ENCODE data around the gene CPSF4L.

Gene CPSF4L

GRCh38 chr17:73205459-73205961 lies 56.2 kb downstream of the CPSF4L start:
- Histone ChIP-seq H3K9me2 (replicated peaks; ENCODE audit: insufficient read depth, low read length) (no peaks in the 10 kb centered on the region), H3K9me3 (replicated peaks; ENCODE audit: insufficient read depth, low read length) (no peaks in the 10 kb centered on the region), H3K36me3 (replicated peaks; ENCODE audit: insufficient read depth, low read length) (peaks cover 4% of the 10 kb centered on the region; the same call in 1 of the 2 replicates), H2AFZ (ENCODE audit: low read length) (no peak overlapping the region), H3K9ac (ENCODE audit: low read length) (no peak overlapping the region), H3K4me3 (ENCODE audit: low read length) (no peak overlapping the region), H3K4me1 (ENCODE audit: low read length) (no peaks in the 10 kb centered on the region), H3K27ac (ENCODE audit: low read length) (no peak overlapping the region), H3K79me2 (ENCODE audit: low read length) (0 out of 2 replicates have a peak, but pooled peaks cover 5% of the 10 kb centered on the region), H3K4me2 (ENCODE audit: low read depth, low read length) (no peak overlapping the region), H3F3A (ENCODE audit: insufficient read depth, low read length) (no peaks in the 10 kb centered on the region), H3K27me3 (replicated peaks; ENCODE audit: insufficient read depth, low read length) (no peaks in the 10 kb centered on the region), H4K20me1 (ENCODE audit: insufficient read depth, low read length) (no peaks in the 10 kb centered on the region)
- no peak for DNase-seq
- TF ChIP-seq EZH2phosphoT487 (IDR thresholded peaks at IDR 0.05; ENCODE audit: low read length) (no peak), CTCF (IDR thresholded peaks at IDR 0.05; ENCODE audit: low read length) (no peak), EZH2 (optimal IDR thresholded peaks at IDR 0.05; ENCODE audit: low read depth, low read length) (no peak)

DNA sequence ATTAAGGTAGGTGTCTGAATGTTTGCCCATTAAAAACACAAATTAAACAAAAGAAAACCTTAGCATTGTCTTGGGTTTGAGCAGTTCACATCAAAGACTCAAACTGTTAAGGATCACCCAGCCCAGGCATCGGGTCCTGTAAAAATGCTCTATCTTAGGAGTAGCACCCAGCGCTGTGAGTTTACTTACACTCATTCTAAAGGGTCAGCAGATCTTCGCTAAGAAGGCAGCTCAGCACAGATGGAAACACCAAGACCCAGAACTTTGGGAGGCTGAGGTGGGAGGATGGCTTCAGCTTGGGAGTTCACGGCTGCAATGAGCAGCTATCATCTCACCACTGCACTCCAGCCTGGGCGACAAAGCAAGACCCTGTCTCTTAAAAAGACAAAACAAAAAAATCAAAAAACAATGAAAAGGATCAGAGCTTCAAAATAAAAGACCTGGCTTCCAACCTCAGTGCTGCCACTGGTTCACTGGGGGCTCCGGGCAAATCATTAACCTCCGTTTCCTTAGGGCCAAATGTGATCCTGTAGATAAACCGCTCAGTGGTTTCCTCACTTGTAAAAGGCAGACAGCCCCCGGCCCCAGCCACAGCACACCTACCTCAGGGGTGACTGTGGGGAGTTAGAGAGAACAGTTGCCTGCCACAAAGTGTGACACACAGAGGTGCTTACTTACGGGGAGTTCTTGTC lies 57.7 kb downstream of the CPSF4L start:
- no peak overlapping the region for H3K9ac ChIP-seq (ENCODE audit: low read length)
- no peaks in the 10 kb centered on the region for H3K4me1 ChIP-seq (ENCODE audit: low read length)
- no peaks in the 10 kb centered on the region for H3K27me3 ChIP-seq (replicated peaks; ENCODE audit: insufficient read depth, low read length)
- no peak overlapping the region for H3K4me3 ChIP-seq (ENCODE audit: low read length)
- TF ChIP-seq EZH2 (optimal IDR thresholded peaks at IDR 0.05; ENCODE audit: low read depth, low read length) (no peak), EZH2phosphoT487 (IDR thresholded peaks at IDR 0.05; ENCODE audit: low read length) (no peak), CTCF (IDR thresholded peaks at IDR 0.05; ENCODE audit: low read length) (no peak)
- H2AFZ ChIP-seq (ENCODE audit: low read length): no peak overlapping the region
- H3K79me2 ChIP-seq (ENCODE audit: low read length): 0 out of 2 replicates have a peak, but pooled peaks cover 4% of the 10 kb centered on the region
- H3F3A ChIP-seq (ENCODE audit: insufficient read depth, low read length): no peaks in the 10 kb centered on the region
- DNase-seq: no peak
- H3K27ac ChIP-seq (ENCODE audit: low read length): no peak overlapping the region
- no peaks in the 10 kb centered on the region for H3K9me2 ChIP-seq (replicated peaks; ENCODE audit: insufficient read depth, low read length)
- H3K4me2 ChIP-seq (ENCODE audit: low read depth, low read length): no peak overlapping the region
- H3K9me3 ChIP-seq (replicated peaks; ENCODE audit: insufficient read depth, low read length): no peaks in the 10 kb centered on the region
- peaks cover 7% of the 10 kb centered on the region for H3K36me3 ChIP-seq (replicated peaks; ENCODE audit: insufficient read depth, low read length)
- H4K20me1 ChIP-seq (ENCODE audit: insufficient read depth, low read length): no peaks in the 10 kb centered on the region

DNA sequence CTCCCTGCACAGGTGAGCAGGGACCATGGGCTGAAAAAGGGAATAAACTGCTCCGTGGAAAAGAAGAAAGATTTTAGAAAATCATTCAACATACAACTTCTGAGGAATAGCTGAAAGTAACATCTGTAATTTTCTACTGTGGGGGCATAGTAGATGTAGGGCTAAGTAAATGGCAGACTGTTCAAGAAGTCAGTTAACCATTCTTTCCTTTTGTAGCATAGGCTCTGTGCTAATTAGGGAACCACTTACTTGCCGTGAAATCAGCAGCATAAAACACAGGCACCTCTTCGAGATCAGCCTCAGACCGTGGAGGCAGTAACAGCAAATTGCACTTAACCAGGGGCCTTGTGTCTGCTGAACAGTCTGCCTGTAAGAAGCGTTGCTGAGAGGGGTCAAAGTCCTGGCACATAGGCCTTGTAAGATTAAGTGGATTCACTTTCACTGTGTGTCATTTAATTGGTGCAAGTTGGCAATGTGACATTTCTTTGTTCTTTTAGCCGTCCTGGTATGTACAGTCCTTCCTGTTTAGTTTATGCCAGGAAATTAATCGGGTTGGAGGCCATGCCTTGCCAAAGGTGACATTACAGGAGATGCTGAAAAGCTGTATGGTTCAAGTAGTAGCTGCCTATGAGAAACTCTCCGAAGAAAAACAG lies 58.4 kb downstream of the CPSF4L start:
- no peak for DNase-seq
- Histone ChIP-seq H3K27ac (ENCODE audit: low read length) (no peak overlapping the region), H3K4me1 (ENCODE audit: low read length) (no peaks in the 10 kb centered on the region), H4K20me1 (ENCODE audit: insufficient read depth, low read length) (no peaks in the 10 kb centered on the region), H3F3A (ENCODE audit: insufficient read depth, low read length) (no peaks in the 10 kb centered on the region), H3K9me3 (replicated peaks; ENCODE audit: insufficient read depth, low read length) (no peaks in the 10 kb centered on the region), H3K9me2 (replicated peaks; ENCODE audit: insufficient read depth, low read length) (no peaks in the 10 kb centered on the region), H3K9ac (ENCODE audit: low read length) (no peak overlapping the region), H3K4me2 (ENCODE audit: low read depth, low read length) (no peak overlapping the region), H3K36me3 (replicated peaks; ENCODE audit: insufficient read depth, low read length) (peaks cover 7% of the 10 kb centered on the region), H3K79me2 (ENCODE audit: low read length) (0 out of 2 replicates have a peak, but pooled peaks cover 6% of the 10 kb centered on the region), H3K27me3 (replicated peaks; ENCODE audit: insufficient read depth, low read length) (no peaks in the 10 kb centered on the region), H2AFZ (ENCODE audit: low read length) (no peak overlapping the region), H3K4me3 (ENCODE audit: low read length) (no peak overlapping the region)
- no peak for TF ChIP-seq EZH2 (optimal IDR thresholded peaks at IDR 0.05; ENCODE audit: low read depth, low read length)
- no peak for TF ChIP-seq CTCF (IDR thresholded peaks at IDR 0.05; ENCODE audit: low read length)
- TF ChIP-seq EZH2phosphoT487 (IDR thresholded peaks at IDR 0.05; ENCODE audit: low read length): no peak

Measured in MM.1S (cell line).